ENCODE results near the gene RPL10A. TPM values are rescaled to one million over a fixed set of nuclear protein-coding genes. Genes with fewer than 3 reads are reported as not detected.

The RPL10A gene
- total and polyA plus RNA-seq, 2 of the 13 experiments (the other 11 are each of a cell fraction or from before 2014, with no cell fraction given) = 1,854 to 2,726 TPM

GRCh38 chr6:35497571-35498421 lies 29.6 kb downstream of the RPL10A start (continued):
- TF ChIP-seq MYC (CRISPR knock-in tag; IDR thresholded peaks at IDR 0.05; ENCODE audit: borderline replicate concordance) = peak; percentile 60
- TF ChIP-seq SRF (IDR thresholded peaks at IDR 0.05; ENCODE audit: low read depth, low read length) = no peak
- peak; percentile 45; the same call in 1 of the 2 replicates for TF ChIP-seq ZNF362 (CRISPR knock-in tag; IDR thresholded peaks at IDR 0.05; ENCODE audit: borderline replicate concordance)
- no peak for TF ChIP-seq ZNF18 (CRISPR knock-in tag; IDR thresholded peaks at IDR 0.05; ENCODE audit: insufficient replicate concordance)
- peak; percentile 97 for TF ChIP-seq ZNF557 (CRISPR knock-in tag; IDR thresholded peaks at IDR 0.05)
- TF ChIP-seq SAP130 (CRISPR knock-in tag; IDR thresholded peaks at IDR 0.05; ENCODE audit: low read depth) = peak; percentile 67; the same call in 1 of the 2 replicates
- TF ChIP-seq PBX2 (CRISPR knock-in tag; IDR thresholded peaks at IDR 0.05) = no peak
- TF ChIP-seq TEF (CRISPR knock-in tag; IDR thresholded peaks at IDR 0.05) = peak; percentile 44; the same call in 1 of the 2 replicates
- TF ChIP-seq STAT5B (CRISPR knock-in tag; IDR thresholded peaks at IDR 0.05) = no peak
- TF ChIP-seq CSRNP2 (CRISPR knock-in tag; conservative IDR thresholded peaks at IDR 0.05; ENCODE audit: low read depth) = no peak
- no peak for TF ChIP-seq SOX6 (IDR thresholded peaks at IDR 0.05)
- TF ChIP-seq SOX6 (CRISPR knock-in tag; IDR thresholded peaks at IDR 0.05) = no peak; the same call in 1 of the 2 replicates
- peak; percentile 36; the same call in 1 of the 2 replicates for TF ChIP-seq MAZ (IDR thresholded peaks at IDR 0.05; ENCODE audit: borderline replicate concordance, low read depth, low read length)
- peak; percentile 49 for TF ChIP-seq MAZ (CRISPR knock-in tag; IDR thresholded peaks at IDR 0.05; ENCODE audit: low read depth)
- no peak for TF ChIP-seq ATM (IDR thresholded peaks at IDR 0.05; ENCODE audit: borderline replicate concordance)
- TF ChIP-seq ARNT2 (CRISPR knock-in tag; IDR thresholded peaks at IDR 0.05; ENCODE audit: low read depth) = peak; percentile 70; the same call in 1 of the 2 replicates
- peak; percentile 53; the same call in 1 of the 2 replicates for TF ChIP-seq ZNF772 (CRISPR knock-in tag; IDR thresholded peaks at IDR 0.05)
- no peak for TF ChIP-seq TBX3 (IDR thresholded peaks at IDR 0.05; ENCODE audit: borderline replicate concordance)
- TF ChIP-seq KDM4B (CRISPR knock-in tag; IDR thresholded peaks at IDR 0.05) = peak; percentile 86
- no peak; the same call in 1 of the 2 replicates for TF ChIP-seq MEIS1 (CRISPR knock-in tag; IDR thresholded peaks at IDR 0.05; ENCODE audit: borderline replicate concordance)
- TF ChIP-seq NFIB (CRISPR knock-in tag; IDR thresholded peaks at IDR 0.05; ENCODE audit: borderline replicate concordance) = 0 out of 2 replicates have a peak, but pooled peaks have one; percentile 83
- peak; percentile 92 for TF ChIP-seq ZNF232 (CRISPR knock-in tag; IDR thresholded peaks at IDR 0.05; ENCODE audit: borderline replicate concordance)
